Measurements from ENCODE around the gene RNPEPL1.
"Not testable (repeated sequence)": the region's sequence is repeated elsewhere in the genome, so short reads cannot be mapped to it uniquely, and the experiment has no call there.

RNPEPL1 gene

DNA sequence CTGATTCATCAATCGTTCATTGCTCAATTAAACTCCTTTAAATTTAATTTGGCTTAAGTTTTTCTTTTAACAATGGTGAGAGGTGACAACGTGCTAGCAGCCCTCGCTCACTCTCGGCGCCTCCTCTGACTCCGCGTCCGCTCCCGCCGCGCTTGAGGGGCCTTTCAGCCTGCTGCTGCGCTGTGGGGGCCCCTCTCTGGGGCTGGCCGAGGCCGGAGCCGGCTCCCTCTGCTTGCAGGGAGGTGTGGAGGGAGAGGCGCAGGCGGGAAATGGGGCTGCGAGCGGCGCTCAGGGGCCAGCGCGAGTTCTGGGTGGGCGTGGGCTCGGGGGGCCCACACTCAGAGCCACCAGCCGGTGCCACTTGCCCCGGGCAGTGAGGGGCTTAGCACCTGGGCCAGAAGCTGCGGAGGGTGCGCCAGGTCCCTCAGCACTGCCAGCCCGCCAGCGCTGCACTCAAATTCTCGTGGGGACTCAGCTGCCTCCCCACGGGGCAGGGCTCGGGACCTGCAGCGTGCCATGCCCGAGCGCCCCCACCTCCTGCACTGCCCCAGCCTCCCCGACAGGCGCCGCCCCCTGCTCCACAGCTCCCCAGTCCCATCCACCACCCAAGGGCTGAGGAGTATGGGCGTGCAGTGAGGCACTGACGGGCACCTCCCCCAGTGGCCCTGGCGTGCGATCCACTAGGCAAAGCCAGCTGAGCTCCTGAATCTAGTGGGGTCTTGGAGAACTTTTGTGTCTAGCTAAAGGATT, 30.1 kb upstream of the RNPEPL1 start:
- DNase-seq, result no peak

DNA sequence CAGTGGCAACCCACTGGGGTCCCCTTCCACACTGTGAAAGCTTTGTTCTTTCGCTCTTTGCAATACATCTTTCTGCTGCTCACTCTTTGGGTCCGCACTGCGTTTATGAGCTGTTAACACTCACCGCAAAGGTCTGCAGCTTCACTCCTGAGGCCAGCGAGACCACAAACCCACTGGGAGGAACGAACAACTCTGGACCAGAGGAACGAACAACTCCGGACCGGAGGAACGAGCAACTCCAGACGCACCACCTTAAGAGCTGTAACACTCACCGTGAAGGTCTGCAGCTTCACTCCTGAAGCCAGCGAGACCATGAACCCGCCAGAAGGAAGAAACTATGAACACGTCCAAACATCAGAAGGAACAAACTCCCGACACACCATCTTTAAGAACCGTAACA, 29.2 kb upstream of the RNPEPL1 start:
- DNase-seq, result not testable (repeated sequence)

DNA sequence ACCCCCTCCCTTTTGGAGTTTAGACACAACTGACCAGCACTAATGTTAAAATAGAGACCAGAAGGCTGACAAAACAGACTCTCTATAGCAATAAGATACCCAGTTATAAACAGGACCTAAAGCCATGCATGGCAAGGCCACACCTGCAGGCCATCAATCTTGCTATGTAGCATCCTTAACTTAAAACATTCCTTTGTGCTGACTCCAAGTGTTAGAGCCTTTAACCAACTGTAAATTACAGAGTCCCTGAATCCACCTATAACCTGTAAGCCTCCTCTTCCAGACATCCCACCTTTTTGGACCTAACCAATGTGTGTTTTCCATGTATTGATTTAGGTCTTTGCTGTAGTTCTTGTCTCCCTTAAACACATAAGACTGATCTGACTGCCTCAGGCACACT, 28.4 kb upstream of the RNPEPL1 start:
- DNase-seq, result no peak

DNA sequence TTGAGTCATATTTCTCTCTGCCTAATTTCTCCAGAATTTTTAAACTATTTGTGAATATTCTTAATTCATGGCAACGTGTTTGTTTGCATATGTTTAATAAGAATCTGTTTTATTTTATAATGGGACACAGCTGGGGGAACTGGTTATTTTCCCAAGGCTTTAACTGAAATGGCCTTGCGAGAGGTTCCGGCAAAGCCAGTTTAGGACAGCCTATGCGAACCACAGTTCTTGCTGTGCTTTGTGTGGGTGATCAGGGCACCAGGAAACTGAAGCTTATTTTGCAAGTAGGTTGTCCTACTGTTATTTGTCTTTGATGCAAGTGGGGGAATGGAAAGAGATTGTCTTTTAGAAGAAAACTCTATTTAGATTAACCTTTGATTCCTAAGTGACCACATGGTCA, 17.0 kb upstream of the RNPEPL1 start:
- DNase-seq, result no peak

DNA sequence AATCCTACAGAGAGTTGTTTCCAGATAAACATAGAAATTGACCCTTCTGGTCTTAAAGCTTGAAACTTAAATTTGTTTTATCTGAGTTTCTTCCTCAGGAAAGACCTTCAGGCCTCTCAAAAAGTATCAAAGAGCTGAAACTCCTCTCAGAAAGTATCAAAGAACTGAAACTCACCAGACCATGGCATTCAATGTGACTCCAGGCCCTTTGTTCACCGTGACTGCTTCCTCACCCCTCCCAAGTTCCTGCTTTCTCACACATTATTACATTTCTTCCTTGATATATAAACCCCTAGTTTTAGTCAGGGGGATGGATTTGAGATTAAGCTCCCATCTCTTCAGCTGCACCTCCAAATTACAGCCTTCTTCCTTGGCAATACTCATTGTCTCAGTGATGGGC, 16.5 kb upstream of the RNPEPL1 start:
- DNase-seq, result no peak

DNA sequence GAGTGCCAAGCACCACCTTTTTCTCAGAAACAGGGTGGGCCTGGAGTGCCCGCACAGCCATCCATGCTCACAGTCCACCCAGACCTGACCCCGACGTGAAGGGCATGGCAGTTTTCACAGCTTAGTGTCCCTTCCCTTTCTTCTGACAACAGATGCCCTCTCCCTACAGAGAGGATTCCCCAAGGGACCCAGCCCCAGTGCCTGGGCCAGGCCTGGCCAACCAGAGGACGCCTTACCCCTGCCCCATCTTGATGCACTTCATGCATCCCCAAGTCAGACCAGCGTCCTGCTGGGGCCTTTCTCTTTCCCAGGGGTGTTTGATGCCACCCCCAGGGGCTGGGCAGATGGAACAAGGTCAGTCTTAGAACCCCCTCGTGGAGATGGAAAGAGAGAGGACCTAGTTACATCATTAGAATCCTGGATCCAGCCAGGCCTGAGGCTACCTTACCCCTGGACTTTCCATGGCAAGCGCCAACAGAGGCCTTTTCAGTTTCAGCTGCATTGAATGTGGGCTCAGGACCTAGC, 14.3 kb upstream of the RNPEPL1 start:
- DNase-seq, result no peak

DNA sequence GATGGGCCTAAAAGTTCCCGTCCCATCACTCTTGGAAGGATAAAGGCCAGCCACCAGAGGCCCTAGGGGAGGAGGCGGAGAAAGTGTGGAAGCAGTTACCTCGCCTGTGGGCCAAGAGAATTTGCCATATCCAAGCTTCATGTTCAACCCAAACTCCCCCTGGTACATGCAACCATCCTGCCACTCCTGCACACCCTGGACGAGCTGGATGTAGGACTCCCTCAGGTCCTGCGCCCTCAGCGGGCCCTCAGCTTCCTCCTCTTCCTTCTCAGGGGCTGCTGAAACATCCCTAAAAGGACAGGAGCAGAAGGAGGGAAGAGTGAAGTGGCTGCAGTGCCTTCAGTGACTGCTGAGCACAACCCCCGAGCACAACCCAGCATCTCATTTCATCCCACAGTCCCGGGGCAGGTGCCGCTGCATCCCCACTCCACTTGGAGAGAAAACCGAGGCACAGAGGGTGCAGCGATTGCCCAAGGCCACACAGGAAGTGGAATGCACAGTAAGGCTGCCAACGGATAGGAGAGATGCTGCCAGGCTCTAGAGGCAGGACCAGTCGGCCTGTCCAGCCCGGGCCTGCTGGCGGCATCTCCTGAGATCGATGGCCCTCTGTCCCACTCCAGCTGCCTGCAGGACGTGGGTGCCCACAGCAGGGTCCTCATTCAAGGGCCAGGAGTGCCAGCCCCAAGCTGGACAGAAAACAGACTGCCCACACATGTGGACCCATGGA, 13.4 kb upstream of the RNPEPL1 start:
- no peak for DNase-seq

DNA sequence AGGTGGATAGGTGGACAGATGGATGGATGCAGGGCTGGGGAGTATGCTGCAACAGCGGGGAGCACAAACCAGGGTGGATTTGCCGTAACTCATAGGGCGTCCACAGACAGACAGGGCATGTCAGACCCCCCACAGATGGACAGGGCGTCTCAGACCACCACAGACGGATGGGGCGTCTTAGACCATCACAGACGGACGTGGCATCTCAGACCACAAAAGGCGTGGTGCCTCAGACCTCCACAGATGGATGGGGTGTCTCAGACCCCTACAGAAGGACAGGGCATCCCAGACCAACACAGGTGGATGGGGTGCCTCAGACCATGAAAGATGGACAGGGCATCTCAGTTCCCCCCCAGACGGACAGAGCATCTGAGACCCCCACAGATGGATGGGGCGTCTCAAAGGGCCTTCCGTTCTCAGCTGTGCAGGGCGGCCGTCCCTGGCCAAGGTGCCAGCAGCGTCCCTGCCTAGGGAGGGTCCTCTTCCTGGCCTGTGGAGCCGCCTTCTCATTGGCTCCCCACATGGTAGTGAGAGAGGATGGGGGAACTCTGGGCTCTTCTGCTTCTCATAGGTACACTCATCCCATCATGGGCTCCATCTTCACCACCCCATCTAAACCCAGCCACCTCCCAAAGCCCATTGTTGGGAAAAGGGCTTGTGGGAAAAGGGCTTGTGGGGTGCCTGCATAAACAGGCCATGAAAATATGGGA, 12.6 kb upstream of the RNPEPL1 start:
- no peak for DNase-seq

DNA sequence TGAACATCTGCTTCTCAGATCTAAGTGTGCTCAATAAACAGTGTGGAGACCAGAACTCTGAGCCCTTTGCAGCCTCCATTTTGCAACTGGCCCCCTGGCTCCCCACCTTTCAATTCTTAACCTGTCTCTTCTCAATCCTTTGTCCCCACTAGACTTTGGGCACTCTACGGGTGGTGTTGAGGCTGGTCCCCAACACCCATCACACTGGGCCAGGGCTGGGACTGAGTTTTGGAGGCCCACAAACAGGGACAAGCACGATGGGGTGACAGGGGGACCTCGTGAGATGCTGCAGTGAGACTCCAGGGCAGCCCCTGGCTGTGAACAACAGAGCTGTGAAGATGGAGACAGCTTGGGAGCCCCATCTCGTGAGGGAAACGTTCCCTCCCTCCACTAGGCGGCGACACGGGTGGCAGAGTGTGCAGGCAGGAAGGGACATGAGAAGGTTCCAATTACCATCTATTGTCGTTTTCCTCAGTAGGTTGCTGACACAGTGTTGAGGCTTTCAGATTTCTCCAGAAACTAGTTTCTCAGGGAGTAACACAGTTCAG, 11.7 kb upstream of the RNPEPL1 start:
- no peak for DNase-seq

DNA sequence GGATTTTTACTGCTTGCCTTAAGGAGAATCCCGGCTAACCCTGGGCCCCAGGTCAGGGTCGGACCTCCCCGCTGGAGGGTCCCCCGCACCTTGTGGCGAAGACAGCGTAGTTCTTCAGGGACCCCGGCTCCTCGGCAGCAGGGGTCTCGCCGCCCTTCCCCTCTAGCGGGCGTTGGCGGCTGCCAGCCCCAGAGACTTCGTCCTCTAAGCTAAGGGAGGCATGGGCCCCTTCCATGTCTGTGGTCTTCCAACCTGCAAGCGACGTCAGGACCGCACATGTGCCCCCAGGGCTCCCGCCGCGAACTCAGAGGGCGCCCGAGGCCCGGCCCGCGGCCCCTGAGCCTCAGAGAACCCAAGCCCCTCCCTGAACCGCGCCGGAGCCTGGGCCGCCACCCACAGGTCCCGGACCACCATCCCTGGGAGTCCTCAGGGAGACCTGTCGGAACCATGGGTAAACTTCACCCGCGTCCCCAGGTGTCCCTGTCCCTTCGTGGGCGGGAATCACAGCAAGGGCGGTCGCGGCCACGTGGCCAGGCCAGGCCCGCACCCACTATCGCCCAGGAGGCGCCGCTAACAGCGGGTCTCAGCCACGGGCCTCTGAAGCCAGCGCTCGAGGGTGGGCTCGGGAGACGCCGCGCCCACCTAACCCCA, 11.1 kb upstream of the RNPEPL1 start:
- no peak for DNase-seq

DNA sequence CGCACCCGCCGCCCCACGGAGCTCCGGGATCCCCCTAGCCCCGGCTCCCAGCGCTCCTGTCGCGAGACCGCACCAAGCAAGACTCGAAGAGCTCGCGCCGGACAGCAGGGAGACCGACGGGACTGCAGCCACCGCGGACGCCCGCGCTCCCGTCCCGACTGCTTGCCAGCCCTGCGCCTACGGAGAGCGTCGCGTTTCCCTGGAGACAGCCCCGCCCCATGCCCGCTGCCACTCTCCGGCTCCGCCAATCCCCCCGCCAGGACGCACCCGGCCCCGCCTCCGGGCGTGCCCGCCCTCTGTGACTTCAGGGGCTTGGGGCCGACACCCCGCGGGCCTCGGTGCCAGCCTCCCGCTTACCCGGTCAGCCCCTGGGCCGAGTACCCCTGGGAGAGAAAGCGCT, 10.5 kb upstream of the RNPEPL1 start, which contains the start of gene ANKMY1:
Gene ANKMY1, minus strand, starts transcription at position 181 of the 400 bp plus-strand sequence. CDS start 653 bp downstream, outside the sequence.
- DNase-seq, result no peak

DNA sequence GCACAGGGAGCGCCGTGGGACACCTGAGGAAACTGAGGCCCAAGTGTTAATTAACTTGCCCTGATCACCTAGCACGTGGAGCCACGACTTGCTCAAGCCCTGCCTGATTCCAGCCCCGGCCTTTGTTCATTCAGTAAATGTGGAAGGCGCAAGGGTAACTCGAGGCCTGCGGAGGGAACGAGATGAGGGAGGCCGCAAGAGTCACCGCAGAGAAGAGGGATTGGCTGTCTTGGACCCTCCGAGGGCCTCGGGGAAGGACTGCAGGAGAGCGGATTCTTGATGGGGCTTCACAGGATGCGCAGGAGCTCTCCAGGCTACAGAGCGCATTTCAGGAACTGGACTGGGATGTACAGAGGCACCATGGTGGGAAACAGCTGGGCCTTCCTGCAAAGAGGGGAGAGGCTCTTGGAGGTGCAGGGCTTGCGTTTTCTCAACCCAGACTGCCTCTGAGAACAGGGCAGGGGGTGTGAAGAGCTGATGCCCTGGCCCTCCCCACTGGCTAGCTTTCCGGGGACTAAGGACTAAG, 10.0 kb upstream of the RNPEPL1 start:
- no peak for DNase-seq

DNA sequence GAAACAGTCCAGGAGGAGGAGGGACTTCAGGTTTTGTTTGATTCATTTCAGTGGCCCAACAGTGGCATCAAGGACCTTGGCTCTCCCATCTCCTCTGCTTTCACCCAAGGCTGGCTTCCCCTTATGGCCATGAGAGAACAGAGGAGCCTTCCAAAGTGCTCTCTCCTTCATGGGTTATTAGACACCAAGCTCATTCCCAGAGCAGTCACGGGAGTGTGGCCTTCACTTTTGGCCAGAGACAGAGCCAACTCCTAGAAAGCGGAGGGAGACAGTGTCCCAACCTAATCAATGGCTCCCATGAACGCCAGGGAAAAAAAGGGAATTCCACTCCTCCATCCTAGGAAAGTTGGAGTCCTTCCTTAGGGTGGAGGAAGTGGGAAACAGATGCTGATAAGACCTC, 9.0 kb upstream of the RNPEPL1 start:
- no peak for DNase-seq

DNA sequence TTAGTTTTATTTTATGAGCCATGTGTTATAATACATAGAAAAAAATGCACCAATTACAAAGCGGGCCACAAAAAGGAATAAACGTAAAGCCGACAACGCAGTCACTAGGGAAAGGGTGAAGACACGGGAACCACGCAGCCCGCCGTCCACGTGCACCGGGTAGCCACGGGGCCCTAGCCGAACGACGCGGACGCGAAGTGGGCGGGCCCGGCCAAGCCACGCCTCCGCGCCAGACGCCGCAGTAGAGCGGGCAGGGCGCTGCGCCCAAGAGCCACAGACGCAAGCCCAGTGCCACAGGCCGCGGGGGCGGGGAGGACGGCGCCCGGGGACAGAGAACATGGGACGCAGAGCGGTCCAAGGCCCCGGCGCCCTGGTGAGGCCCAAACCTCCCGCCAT, 8.2 kb upstream of the RNPEPL1 start, which contains the start of gene DUSP28:
Gene DUSP28, plus strand, starts transcription at position 274 of the 396 bp plus-strand sequence. CDS start 328 bp downstream, outside the sequence.
- DNase-seq, result peak; percentile 35

DNA sequence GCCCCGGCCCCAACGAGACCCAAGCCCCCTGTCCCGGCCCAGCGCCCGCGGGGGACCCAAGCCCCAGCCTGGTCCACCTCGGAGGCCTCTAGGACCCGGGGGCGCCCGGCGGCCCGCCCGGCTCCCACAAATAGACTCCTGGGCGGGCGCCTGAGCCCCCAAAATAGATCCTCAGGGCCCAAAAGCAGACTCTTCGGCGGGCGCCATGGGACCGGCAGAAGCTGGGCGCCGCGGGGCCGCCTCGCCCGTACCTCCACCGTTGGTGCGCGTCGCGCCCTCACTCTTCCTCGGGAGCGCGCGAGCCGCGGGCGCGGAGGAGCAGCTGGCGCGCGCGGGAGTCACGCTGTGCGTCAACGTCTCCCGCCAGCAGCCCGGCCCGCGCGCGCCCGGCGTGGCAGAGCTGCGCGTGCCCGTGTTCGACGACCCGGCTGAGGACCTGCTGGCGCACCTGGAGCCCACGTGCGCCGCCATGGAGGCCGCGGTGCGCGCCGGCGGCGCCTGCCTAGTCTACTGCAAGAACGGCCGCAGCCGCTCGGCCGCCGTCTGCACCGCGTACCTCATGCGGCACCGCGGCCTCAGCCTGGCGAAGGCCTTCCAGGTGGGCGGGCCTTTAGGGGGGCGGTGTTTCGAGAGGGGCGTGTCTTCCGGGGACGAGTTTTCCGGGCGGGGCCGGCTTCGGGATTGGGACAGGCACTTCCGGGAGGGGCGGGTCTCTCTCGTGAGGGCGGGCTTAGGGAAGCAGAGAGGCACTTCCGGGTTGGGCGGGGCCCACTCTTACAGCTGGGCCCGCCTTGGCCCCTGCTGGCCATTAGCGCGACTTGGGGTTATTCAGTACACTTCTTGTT, 7.6 kb upstream of the RNPEPL1 start:
- DNase-seq, result peak; percentile 86

DNA sequence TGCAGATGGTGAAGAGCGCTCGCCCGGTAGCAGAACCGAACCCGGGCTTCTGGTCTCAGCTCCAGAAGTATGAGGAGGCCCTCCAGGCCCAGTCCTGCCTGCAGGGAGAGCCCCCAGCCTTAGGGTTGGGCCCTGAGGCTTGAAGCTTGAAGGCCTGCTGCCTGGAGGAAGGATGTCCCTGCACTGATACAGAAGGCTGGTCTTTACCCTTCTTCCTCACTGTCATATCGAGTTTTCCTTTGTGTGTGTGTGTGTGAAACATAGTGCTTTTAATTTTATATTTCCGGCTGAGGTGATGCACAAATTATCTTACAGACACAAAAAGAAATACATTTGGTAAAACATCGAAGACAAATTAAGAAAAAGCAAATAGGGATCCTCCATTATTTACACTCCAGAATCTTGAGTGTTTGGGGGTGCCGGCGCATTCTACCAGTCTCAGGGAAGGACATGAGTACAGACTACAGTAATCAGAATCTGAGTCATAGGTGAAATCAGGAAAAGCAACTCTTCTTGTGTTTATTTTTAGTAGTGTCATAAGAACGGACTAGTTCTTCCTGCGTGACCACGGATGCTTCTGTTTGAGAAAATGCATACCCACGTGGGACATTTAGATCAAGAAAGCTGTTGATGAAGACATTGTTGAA, 6.8 kb upstream of the RNPEPL1 start:
- no peak for DNase-seq

DNA sequence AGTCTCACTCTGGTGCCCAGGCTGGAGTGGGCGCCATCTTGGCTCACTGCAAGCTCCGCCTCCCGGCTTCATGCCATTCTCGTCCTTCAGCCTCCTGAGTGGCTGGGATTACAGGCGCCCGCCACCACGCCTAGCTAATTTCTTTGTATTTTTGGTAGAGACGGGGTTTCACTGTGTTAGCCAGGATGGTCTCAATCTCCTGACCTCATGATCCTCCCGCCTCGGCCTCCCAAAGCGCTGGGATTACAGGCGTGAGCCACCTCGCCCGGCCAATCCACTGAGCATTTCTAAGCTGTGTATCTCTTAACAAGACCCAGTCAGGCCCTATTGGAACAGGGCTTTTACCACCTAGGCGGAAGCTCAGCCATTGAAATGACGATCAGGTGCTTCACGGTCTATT, 5.1 kb upstream of the RNPEPL1 start:
- DNase-seq, result not testable (repeated sequence)

DNA sequence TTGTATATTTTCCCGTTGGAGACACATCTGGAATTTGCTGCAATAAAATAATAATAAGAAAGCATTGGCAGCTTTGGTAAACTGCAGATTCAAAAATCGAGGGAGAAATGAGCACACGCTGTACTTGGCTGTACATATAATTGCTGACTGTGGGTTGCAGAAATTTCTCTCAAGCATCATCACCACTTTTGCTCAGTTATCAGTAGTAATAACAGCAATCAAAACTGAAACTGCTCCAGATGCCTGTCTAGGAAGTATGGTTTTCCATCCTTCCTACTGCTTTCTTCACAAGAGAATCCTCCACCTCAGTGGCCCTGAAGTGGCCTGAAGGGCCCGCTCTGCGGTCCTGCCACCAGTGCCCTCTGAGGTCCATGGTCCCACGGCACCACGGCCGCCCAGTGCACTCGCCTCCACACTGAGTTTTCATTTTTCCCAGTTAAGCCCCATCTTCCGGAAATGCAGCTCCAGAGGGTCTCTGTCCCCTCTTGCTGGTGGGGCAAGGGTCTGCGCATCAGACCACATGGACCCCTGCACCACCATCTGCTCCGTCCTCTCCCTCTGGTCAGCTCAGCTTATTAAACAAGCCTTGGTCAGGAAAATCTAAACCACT, 4.2 kb upstream of the RNPEPL1 start:
- no peak for DNase-seq

DNA sequence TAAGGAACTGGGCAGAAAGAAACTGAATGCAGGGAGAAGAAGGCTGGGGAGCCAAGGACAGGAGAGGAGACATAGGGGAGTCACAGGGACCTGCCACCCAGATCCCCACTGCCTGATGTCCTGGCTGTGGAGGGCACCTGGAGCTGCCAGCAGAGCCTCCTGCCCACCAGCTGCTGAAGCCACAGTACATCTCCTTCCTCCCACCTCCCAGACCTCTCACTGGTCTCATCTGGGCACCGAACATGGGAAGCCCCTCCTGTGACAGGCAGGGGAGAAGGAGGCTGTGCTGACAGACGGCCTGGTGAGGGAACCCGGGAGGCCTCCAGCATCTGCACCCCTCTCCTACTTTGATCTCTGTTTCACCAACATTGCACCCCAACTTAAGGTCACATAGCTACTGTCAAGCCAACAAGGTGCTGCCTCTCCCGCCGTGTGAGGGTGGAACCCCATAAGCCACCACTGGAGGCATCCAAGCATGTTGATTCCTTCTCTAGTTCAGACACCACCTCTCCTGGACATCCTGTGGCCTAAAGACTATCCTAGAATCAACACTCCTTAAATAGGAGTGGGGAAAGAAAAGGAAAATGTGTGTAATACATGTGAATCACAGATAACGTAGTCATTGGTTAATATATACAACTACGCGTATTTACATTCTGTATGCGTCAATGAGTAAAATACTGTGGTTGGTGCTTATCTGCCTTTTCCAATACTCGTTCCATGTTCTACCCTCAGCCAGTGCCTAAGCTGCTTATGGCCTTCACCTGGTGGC, 3.5 kb upstream of the RNPEPL1 start:
- no peak for DNase-seq

Data from NCI-H2081 treated with DMSO at 0.1 percent for 48 hours (cell line).